WTC11 (cell line): ENCODE measurements around the gene PRKN. TPM values are rescaled to one million over a fixed set of nuclear protein-coding genes. Genes with fewer than 3 reads are reported as not detected.

Experiments
- ATAC-seq: fragments of 200-7000 bp; cut with Tn5 transposase; 2 replicates; pipeline ENCODE4 v1.10.0; 2021; ENCODE audit warnings: mild to moderate bottlenecking, moderate library complexity
- CTCF ChIA-PET: fragments of 300-600 bp; sonication (Branson Sonifier 250); formaldehyde crosslinking; loops from one replicate; lab custom pipeline; 2021; ENCODE audit warnings: antibody characterized with exemption; lab: Charles Lee
- POLR2A ChIA-PET: fragments of 350-600 bp; sonication (Branson Sonifier 250); formaldehyde crosslinking; loops from one replicate; lab custom pipeline; 2021; ENCODE audit warnings: antibody characterized with exemption; lab: Charles Lee
- DNase-seq: peaks from one replicate; pipeline ENCODE4 v3.0.0; 2021; ENCODE audit warnings: low spot score
- H3K27ac Mint-ChIP-seq: 2 replicates; pipeline ENCODE4 v1.8.0; 2021; ENCODE audit warnings: mixed read lengths
- H3K27me3 Mint-ChIP-seq: 2 replicates; pipeline ENCODE4 v1.8.0; 2021; ENCODE audit warnings: low read depth, mild to moderate bottlenecking, moderate library complexity, mixed read lengths
- H3K36me3 Mint-ChIP-seq: 2 replicates; pipeline ENCODE4 v1.8.0; 2021; ENCODE audit warnings: mixed read lengths
- H3K4me1 Mint-ChIP-seq: 2 replicates; pipeline ENCODE4 v1.8.0; 2022; ENCODE audit warnings: mixed read lengths
- H3K4me3 Mint-ChIP-seq: 2 replicates; pipeline ENCODE4 v1.8.0; 2021; ENCODE audit warnings: mild to moderate bottlenecking, moderate library complexity, mixed read lengths
- H3K9me3 Mint-ChIP-seq: 2 replicates; pipeline ENCODE4 v1.8.0; 2021; ENCODE audit warnings: mixed read lengths
- AFF4 ChIP-seq: sonication (generic); formaldehyde crosslinking; IDR thresholded peaks from 2 replicates; pipeline ENCODE4 v1.8.1; 2023; ENCODE audit warnings: mild to moderate bottlenecking, missing genetic modification reagents, borderline replicate concordance
- CDX4 ChIP-seq: fragments of 250-450 bp; sonication (Bioruptor Pico); IDR thresholded peaks from 2 replicates; pipeline ENCODE4 v1.9.0; 2021; ENCODE audit warnings: moderate library complexity, mild to moderate bottlenecking, inconsistent platforms, borderline replicate concordance
- ESRRA ChIP-seq: sonication (generic); formaldehyde crosslinking; IDR thresholded peaks from 2 replicates; pipeline ENCODE4 v1.8.1; 2022; ENCODE audit warnings: mild to moderate bottlenecking, missing genetic modification reagents, borderline replicate concordance
- FOXJ3 ChIP-seq: sonication (generic); formaldehyde crosslinking; IDR thresholded peaks from 2 replicates; pipeline ENCODE4 v1.9.0; 2021; ENCODE audit warnings: missing genetic modification reagents, mild to moderate bottlenecking, borderline replicate concordance
- GRHL2 ChIP-seq: fragments of 250-450 bp; sonication (Bioruptor Pico); IDR thresholded peaks from 2 replicates; pipeline ENCODE4 v1.8.0; 2022; ENCODE audit warnings: mild to moderate bottlenecking, moderate library complexity; ENCODE audit not compliant: insufficient replicate concordance, severe bottlenecking
- HMGA2 ChIP-seq: fragments of 250-450 bp; sonication (Bioruptor Pico); IDR thresholded peaks from 2 replicates; pipeline ENCODE4 v1.4.0; 2021; ENCODE audit warnings: mild to moderate bottlenecking, moderate library complexity
- NFE2L1 ChIP-seq: sonication (generic); formaldehyde crosslinking; IDR thresholded peaks from 2 replicates; pipeline ENCODE4 v1.8.1; 2023; ENCODE audit warnings: missing genetic modification reagents
- NR3C1 ChIP-seq: sonication (generic); formaldehyde crosslinking; conservative IDR thresholded peaks from 2 replicates; pipeline ENCODE4 v1.8.1; 2023; ENCODE audit warnings: low read depth, mild to moderate bottlenecking, missing genetic modification reagents
- OVOL2 ChIP-seq: fragments of 250-450 bp; sonication (Bioruptor Pico); IDR thresholded peaks from 2 replicates; pipeline ENCODE4 v1.9.0; 2021; ENCODE audit warnings: mild to moderate bottlenecking, borderline replicate concordance
- PRRX2 ChIP-seq: fragments of 250-450 bp; sonication (Bioruptor Pico); IDR thresholded peaks from 2 replicates; pipeline ENCODE4 v1.8.0; 2021; ENCODE audit warnings: mild to moderate bottlenecking
- TCF7 ChIP-seq: sonication (generic); formaldehyde crosslinking; IDR thresholded peaks from 2 replicates; pipeline ENCODE4 v1.8.0; 2022; ENCODE audit warnings: mild to moderate bottlenecking, low read depth, missing genetic modification reagents, moderate library complexity
- TEAD1 ChIP-seq: sonication (generic); formaldehyde crosslinking; IDR thresholded peaks from 2 replicates; pipeline ENCODE4 v1.8.0; 2022; ENCODE audit warnings: mild to moderate bottlenecking, missing genetic modification reagents
- TEAD4 ChIP-seq: sonication (generic); formaldehyde crosslinking; IDR thresholded peaks from 2 replicates; pipeline ENCODE4 v1.8.0; 2022; ENCODE audit warnings: mild to moderate bottlenecking, missing genetic modification reagents
- ZBTB21 ChIP-seq: sonication (generic); formaldehyde crosslinking; IDR thresholded peaks from 2 replicates; pipeline ENCODE4 v1.8.1; 2023; ENCODE audit warnings: mild to moderate bottlenecking, missing genetic modification reagents, borderline replicate concordance
- ZBTB43 ChIP-seq: sonication (generic); formaldehyde crosslinking; IDR thresholded peaks from 2 replicates; pipeline ENCODE4 v1.8.1; 2023; ENCODE audit warnings: mild to moderate bottlenecking, missing genetic modification reagents
- ZNF317 ChIP-seq: sonication (generic); formaldehyde crosslinking; IDR thresholded peaks from 2 replicates; pipeline ENCODE4 v1.8.1; 2023; ENCODE audit warnings: low read depth, mild to moderate bottlenecking, moderate library complexity, missing genetic modification reagents, borderline replicate concordance
- ZNF416 ChIP-seq: fragments of 250-450 bp; sonication (Bioruptor Pico); IDR thresholded peaks from 2 replicates; pipeline ENCODE4 v1.9.0; 2021; ENCODE audit warnings: mild to moderate bottlenecking, inconsistent platforms
- ZNF425 ChIP-seq: fragments of 250-450 bp; sonication (Bioruptor Pico); conservative IDR thresholded peaks from 2 replicates; pipeline ENCODE4 v1.9.0; 2021; ENCODE audit warnings: mild to moderate bottlenecking
- ZNF512 ChIP-seq: sonication (generic); formaldehyde crosslinking; IDR thresholded peaks from 2 replicates; pipeline ENCODE4 v1.8.1; 2022; ENCODE audit warnings: missing genetic modification reagents, borderline replicate concordance
- total RNA-seq: library from RNA; stranded (reverse); gene quantifications from 3 replicates; pipeline ENCODE4 v1.2.3, GENCODE V29; 2021

The PRKN gene
- total RNA-seq, 1 experiment from 2014 or later, result 0.59 TPM

GRCh38 chr6:162489101-162489976, 238.2 kb downstream of the PRKN start:
- Mint-ChIP-seq H3K27me3 (no peaks in the 10 kb centered on the region), H3K4me1 (peaks cover 16% of the 10 kb centered on the region), H3K27ac (no peak overlapping the region), H3K36me3 (no peaks in the 10 kb centered on the region), H3K4me3 (no peak overlapping the region), H3K9me3 (peaks cover 7% of the 10 kb centered on the region; the same call in 1 of the 2 replicates)
- CTCF ChIA-PET, result interaction anchor here (0.9 kb wide), 1 partner anchor 47 kb away, joined by 3 read pairs; no protein-coding TSS in a partner anchor
- TF ChIP-seq ZBTB43 (CRISPR knock-in tag) (no peak), TEAD1 (CRISPR knock-in tag) (no peak), PRRX2 (CRISPR knock-in tag) (no peak), ZNF416 (CRISPR knock-in tag) (no peak), FOXJ3 (no peak), ZBTB21 (CRISPR knock-in tag) (no peak), GRHL2 (CRISPR knock-in tag) (no peak), ZNF317 (CRISPR knock-in tag) (no peak), HMGA2 (CRISPR knock-in tag) (no peak), AFF4 (CRISPR knock-in tag) (no peak), OVOL2 (CRISPR knock-in tag) (no peak), ZNF425 (CRISPR knock-in tag) (no peak), ESRRA (CRISPR knock-in tag) (no peak), ZNF512 (CRISPR knock-in tag) (no peak), TCF7 (no peak), NR3C1 (CRISPR knock-in tag) (no peak), TEAD4 (CRISPR knock-in tag) (no peak), NFE2L1 (no peak), CDX4 (CRISPR knock-in tag) (no peak)
- ATAC-seq (no peak), DNase-seq (no peak)
- POLR2A ChIA-PET, result no interaction called here
